GM18867 (cell line): Measurements from ENCODE around the gene MDM4.
"Not testable (repeated sequence)": the region's sequence is repeated elsewhere in the genome, so short reads cannot be mapped to it uniquely, and the experiment has no call there.

Source experiments
- ATAC-seq: cut with Tn5 transposase; IDR thresholded peaks from one replicate; pipeline ENCODE4 v1.9.1; 2021; ENCODE audit warnings: mild to moderate bottlenecking, moderate library complexity; ENCODE audit not compliant: unreplicated experiment

Gene MDM4

DNA sequence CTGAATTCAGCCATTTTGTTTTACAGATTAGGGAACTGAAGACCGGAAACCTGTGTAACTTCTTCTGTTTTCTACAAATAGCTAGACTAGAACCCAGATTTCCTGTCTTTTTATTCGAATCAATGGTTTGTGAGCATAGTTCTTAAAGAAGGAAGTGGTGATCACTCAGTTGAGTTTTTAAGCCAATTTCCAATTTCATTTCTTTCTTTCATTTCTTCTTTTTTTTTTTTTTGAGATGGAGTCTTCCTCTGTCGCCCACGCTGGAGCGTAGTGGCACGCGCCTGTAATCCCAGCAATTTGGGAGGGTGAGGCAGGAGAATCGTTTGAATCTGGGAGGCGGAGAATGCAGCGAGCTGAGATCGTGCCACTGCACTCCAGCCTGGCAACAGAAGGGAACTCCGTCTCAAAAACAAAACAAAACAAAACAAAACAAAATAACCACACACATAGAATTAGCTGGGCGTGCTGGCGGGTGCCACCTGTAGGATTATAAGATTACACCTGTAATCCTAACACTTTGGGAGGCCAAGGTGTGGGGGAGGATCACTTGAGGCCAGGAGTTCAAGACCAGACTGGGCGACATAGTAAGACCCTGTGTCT lies 3.0 kb upstream of the MDM4 start:
- peak; percentile 35 for ATAC-seq

DNA sequence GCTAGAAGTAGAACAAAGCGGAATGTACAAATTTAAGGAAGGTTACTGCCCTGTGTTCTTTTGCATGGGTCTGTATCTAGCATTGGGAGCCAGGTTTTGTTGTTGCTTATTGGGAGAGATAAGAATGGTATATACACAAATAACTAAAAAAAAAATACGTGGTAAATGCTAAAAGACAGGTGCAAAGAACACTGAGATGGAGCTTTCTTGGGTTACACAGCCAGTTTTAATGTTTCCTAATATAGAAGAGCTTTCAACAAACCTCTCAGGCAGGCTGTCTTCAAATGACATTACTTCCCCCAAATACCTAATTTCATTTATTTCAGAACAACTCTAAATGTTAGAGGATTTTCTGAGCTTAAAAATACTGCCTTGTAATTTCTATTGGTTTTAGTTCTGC lies 1.4 kb upstream of the MDM4 start:
- ATAC-seq, result no peak

DNA sequence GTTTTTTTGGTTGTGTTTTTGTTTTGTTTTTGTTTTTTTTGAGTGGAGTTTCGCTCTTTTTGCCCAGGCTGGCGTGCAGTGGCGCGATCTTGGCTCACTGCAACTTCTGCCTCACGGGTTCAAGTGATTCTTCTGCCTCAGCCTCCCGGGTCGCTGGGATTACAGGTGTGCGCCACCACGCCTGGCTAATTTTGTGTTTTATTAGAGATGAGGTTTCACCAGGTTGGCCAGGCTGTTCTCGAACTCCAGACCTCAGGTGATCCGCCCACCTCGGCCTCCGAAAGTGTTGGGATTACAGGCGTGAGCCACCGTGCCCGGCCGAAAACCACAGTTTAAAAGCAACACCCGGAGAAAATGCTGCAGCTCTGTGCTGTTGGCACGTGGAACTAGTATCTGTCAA lies 1.2 kb downstream of the MDM4 start:
- not testable (repeated sequence) for ATAC-seq

DNA sequence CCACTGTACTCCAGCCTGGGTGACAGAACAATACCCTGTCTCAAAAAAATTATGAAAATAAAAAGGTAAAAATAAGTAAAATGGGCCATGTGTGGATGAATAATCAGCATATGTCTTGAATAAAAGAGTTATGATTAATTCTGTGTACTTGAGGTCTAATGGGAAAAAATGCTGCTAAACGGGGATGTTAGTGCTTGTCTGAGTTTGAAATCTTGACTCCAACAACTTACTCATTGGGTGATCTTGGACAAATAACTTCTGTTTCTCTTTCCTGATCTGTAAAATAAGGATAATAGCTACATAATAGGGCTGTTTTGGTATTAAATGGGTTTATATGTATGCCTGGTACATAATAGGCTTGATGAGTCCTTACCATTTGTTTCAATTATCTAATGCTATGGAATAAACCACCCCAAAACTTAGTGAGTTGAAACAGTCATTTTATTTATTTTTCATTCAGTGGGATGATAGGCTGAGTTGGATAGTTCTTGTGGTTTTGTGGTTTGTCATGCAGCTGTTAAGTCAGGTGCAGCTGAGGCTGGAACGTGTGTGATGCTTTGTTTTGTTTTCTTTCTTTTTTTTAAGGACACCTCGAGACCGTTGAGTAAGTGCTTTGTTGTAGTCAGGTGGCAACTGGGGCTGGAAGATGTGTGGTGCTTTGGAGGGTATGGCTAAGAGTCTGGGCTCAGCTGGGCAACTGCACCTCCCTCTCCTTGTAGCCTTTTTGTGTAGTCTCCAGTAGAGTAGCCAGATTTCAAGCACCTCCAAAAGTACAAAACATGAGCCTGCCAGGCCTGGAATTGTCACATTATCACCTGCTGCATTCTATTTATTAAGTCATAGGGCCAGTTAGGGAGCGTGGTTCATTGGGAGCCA lies 4.9 kb downstream of the MDM4 start:
- peak; percentile 47 for ATAC-seq

DNA sequence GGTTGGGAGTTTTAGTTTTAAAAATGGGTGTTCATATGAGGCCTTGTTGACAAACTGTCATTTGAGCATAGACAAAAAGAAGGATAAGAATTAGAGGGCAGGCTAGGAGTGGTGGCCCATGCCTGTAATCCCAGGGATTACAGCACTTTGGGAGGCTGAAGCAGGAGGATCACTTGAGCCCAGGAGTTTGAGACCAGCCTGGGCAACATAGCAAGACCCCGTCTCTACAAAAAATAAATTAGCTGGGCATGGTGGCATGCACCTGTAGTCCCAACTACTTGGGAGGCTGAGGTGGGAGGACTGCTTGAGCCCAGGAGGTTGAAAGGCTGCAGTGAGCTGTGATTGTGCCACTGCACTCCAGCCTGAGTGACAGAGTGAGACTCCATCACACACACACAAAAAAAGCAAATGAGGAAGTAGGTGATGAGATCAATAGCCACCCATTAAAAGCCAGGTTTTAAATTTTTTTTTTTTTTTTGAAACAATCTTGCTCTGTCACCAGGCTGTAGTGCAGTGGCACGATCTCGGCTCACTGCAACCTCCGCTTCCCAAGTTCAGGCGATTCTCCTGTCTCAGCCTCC lies 5.8 kb downstream of the MDM4 start:
- not testable (repeated sequence) for ATAC-seq

DNA sequence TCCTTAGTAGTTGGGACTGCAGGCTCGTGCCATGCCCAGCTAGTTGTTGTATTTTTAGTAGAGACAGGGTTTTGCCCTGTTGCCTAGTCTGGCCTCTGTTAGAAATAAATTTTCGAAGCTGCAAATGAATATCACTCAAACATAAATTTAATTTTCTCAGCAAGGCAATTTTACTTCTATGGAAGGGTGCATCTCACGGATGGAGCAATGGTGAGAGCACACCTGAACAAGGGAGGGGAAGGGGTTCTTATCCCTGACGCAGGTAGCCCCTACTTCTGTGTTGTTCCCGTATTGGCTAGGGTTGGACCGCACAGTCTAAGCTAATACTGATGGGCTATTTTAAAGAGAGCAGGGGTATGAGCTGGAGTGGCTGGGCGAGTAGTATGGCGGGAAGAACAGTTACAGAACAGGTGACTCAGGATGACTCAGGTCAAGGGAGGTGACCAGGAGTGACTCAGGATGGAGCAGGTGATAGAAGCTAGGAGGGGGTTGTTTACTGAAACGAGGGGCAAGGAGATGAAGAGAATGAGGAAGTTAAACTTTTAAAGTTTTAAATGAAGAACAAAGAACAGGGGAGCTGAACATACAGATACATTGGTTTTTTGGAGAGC lies 7.5 kb downstream of the MDM4 start:
- ATAC-seq, result no peak

DNA sequence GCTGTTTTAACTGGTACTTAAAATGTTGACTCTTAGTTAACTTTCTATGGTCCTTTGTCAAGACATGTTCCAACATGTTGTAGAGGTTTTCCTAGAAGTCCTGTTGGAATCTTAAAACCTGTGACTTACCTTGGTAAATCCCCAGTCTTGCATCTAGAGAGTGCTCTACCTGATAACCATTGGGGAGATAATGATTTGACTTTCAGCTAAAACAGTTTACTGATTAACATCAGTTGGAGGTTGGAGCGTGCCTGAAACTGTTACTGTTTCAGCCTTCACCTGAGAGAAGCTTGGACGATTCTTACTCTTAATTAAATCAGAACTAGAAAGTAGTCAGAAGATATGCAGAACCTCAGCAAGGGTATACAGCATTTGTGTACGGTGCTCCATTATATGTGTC lies 8.8 kb downstream of the MDM4 start:
- ATAC-seq, result no peak

DNA sequence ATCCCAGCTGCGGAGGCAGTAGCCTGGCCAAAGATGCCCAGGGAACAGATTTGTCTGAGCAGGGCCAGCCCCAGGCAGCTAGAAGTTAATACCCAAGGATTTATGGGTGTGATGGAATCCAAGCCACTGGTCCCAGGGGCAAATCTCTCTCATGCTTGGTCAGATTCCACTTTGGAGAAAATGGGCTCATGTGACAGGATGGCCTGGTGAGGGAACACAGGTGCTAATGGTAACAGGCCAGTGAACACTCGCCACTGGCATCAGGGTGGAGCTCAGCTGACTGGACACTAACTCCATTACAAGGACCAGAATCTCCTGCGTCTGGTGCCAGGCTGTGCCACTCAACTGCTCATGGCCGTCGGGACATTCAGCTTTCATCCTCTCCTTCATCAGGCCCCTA lies 12.0 kb downstream of the MDM4 start:
- ATAC-seq, result no peak

DNA sequence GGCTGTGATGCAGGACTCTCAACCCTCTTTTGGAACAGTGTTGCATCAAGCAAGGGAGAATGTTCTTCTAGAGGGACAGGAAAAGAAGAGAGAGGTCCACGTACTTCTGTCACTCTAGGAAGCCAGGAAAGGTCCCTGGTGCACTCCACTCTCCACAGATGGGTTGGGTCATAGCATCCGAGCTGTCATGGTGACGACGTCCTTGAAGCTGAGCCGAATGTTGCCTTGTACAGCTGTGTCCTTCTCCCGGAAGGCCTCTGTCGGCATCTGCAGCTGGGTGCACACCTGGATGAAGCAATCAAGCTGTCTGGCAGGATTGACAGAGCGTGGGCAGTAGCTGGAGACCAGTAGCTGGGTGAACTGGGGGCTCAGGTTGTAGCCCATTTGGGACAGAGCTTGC lies 12.5 kb downstream of the MDM4 start:
- ATAC-seq, result no peak

DNA sequence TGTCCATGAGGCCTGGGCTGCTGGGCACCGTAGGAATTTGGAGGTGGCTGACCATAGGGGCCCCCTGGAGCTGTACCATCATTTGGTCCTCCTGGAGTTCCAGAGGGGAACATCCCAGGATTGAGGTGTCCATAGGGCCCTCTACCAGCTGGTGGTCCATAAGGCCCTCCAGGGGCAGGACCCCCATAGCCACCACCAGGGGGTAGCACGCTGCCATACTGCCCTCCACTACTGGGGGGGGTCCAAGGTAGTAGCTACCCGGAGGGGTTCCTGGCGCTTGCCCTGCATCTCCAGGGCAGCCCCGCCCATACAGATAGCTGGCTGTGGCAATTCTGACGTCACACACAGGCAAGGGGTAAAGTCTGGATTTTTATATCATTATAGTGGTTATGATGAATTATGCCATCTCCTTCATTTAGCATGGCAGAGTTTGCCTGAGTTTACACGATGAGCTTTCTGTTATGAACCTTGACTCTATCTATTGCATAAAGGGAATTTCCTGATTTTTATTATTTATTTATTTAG lies 13.2 kb downstream of the MDM4 start:
- ATAC-seq, result no peak

DNA sequence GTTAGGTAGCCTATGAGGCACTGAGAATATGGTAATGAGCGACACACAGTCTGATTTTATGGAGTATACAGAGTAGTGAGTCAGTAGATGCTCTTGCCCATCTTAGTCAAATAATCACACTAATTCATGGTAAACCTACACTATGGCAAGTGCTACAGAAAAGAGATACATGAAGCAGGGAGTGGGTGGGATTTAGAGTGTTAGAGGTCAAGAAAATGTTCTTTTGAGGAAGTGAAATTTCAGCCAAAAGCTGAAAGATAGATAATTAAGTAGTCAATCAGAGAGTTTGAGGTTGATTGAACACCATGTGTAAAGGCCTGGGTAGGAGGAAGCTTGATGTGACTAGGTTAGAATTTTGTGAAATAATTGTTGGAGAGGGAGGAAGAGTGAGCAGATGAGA lies 14.7 kb downstream of the MDM4 start:
- ATAC-seq, result peak; percentile 85

DNA sequence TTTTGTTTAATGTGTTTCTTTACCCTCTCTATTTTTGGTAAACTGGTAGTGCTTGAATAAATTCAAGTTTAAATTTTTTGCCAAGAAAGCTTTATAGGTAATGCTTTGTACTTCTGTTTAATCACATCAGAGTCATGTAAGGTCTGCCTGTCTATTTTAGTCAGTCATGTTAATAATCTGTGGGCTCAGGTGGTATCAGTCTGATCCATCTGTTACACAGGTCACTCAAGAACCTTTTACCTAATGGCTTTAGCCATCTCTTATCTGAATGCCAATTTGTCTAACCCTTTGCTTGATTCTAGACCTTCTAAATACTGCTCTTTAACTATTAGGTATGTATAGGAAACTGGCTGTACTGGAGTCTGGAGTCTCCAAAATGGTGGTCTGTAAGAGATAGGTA lies 16.6 kb downstream of the MDM4 start:
- ATAC-seq, result no peak

DNA sequence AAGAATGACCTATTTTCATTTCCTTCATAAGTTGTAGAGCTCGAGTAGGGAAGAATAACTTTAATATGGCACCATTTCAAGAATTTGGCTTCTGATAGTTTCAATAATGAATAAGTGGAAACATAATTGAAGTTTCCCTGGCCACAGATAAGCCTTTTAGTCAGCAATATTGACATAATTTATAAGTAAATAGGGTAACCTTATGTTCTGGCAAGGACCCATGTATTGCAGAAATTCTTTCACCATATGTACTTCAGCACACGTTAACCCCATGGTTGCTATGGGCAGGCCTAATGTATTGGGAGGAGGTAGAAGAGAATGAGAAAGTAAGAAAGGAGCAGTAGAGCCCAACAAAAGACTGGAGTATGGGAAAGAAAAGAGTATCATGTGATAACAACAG lies 25.4 kb downstream of the MDM4 start:
- no peak for ATAC-seq

DNA sequence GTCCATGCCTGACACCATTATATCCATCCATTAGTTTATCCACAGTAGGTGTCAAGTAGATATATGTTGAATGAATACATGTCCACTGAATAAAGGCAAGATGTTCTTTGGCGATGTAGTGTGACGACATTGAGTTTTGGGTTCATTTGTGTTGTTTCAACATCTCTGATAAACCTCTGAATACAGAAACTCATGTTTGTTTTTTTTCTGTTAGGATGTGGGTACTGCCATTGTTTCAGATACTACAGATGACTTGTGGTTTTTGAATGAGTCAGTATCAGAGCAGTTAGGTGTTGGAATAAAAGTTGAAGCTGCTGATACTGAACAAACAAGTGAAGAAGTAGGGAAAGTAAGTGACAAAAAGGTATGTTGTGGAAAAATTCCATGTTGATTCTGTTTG lies 28.1 kb downstream of the MDM4 start:
- peak; percentile 59 for ATAC-seq

DNA sequence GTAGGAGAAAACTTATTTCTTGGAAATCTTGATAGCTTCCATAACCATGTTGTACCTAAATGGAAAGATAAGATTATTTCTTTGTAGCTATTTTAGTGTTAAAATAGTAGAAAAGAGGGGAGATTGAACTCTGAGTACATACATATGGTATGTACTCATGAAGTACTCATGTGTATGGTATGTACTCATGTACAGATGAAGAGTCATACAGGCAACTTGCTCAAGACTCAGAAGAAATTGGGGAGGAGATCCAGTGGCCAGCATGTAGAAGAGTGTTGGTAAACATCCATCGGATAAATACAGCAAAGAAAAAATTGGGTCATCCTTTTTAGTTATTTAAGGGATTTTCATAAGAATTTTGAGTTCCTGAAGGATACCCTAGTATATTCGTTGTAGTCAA lies 29.0 kb downstream of the MDM4 start:
- ATAC-seq, result no peak

DNA sequence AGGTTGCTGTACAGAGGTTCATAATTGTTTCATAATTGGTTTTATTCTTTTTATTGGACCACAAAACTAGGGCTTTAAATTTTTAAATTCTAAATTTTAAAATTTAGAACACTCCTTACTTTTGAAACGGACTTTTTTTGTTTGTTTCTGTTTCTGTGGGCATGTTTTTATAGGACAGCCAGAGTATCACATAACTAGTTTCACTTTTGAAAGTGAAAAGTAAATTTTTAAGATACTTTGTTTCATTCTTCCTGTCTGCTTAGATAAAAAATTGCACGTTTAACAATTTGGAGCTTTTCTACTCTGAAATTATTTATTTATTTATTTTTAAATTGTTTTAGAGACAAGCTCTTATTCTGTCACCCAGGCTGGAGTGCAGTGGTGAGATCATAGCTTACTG lies 29.7 kb downstream of the MDM4 start:
- ATAC-seq, result no peak

DNA sequence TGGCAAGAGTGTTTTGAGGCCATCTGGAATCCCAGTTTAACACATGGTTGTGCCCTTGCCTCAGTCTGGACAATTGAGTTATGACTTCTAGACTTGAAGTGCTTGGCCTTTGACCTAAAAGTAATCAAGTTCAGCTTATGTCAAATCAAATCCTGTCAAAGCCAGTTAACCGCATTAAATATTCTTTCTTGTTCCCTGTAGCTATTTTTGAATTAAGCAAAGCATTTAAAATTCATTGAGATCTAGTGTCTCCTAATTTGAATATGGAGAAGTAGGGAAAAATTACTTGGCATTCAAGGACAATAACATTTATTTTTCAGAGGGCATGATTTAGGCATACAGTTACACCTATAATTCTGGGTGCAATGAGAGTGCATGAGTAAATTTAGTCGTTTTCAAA lies 32.1 kb downstream of the MDM4 start:
- no peak for ATAC-seq

DNA sequence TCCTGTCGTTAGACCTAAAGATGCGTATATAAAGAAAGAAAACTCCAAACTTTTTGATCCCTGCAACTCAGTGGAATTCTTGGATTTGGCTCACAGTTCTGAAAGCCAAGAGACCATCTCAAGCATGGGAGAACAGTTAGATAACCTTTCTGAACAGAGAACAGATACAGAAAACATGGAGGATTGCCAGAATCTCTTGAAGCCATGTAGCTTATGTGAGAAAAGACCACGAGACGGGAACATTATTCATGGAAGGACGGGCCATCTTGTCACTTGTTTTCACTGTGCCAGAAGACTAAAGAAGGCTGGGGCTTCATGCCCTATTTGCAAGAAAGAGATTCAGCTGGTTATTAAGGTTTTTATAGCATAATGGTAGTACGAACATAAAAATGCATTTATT lies 33.1 kb downstream of the MDM4 start:
- ATAC-seq, result no peak

DNA sequence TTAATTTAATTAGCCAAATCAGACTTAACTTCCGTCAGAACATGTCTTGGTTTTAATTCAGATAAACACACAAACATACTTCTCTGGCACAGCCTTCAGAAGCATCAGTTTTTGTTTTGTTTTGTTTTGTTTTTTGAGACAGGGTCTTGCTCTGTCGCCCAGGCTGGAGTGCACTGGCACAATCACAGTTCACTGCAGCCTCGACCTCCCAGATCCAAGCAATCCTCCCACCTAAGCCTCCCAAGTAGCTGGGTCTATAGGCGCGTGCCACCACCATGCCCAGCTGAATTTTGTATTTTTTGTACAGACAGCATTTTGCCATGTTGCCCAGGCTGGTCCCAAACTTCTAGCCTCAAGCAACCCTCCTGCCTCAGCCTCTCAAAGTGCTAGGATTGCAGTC lies 34.7 kb downstream of the MDM4 start:
- no peak for ATAC-seq

DNA sequence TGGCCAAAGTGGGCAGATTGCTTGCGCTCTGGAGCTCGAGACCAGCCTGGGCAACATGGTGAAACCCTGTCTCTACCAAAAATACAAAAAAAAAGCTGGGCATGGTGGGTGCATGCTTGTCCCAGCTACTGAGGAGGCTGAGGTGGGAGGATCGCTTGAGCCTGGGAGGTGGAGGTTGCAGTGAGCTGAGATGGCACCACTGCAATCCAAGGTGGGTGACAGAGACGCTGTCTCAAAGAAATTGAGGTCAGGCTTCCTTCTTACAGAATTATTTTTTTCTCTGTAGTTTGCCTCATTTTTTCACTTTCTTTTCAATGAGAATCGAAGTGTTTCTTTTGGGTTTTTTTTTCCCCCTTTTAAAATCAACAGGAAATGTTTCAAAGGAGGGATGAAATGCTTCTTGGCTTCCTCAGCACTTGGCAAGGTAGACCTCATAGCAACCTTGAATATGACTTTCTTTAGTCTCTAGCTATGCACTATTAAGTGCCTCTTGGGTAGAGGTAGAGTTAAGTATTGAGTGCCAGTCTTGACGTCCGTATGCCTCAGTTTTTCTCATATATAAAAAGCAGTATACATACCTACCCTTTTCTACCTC lies 40.3 kb downstream of the MDM4 start:
- ATAC-seq, result no peak

DNA sequence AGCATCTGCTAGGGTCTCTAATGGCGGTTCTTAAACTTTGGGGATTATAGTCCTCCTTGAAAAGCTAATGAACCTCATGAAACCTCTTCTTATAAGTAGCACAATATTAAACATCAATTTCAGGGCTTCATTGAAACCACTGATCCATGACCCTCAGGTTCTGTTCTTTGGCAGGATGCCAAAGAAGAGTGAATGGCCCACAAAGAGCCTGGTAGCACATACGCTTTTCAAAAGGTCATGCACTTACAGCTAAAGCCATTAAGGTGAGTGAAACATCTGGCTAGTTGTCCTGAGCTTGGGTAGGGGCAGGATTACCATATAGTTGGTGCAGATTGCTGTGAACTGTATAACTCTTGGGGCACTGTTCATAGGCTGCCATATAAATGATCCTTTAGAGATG lies 42.3 kb downstream of the MDM4 start:
- ATAC-seq, result no peak
